Adrenal gland (tissue), 12 donors: ENCODE measurements around the gene DENND5A. TPM values are rescaled to one million over a fixed set of nuclear protein-coding genes. Genes with fewer than 3 reads are reported as not detected.

ENCODE experiments used
- DNase-seq, 7 donors: peaks; one replicate each; pipeline ENCODE4 v3.0.0-alpha.2; 2019 to 2020
- H3K27ac ChIP-seq, 5 donors: fragments of 200-600 bp; sonication (generic) in 4 of 5; 1 replicate in 3 of 5; 2 replicates in 2 of 5; pipeline versions ENCODE4 v1.5.1 to v1.8.0; 2016 to 2020; ENCODE audit warnings: mild to moderate bottlenecking in 1 of 5
- H3K27me3 ChIP-seq: fragments of 200-600 bp; 2 replicates; pipeline ENCODE4 v1.8.0; 2021
- H3K36me3 ChIP-seq, 2 donors: fragments of 200-600 bp; replicated peaks in 1 of 2; 1 replicate in 1 of 2; 2 replicates in 1 of 2; pipeline versions ENCODE4 v1.5.1 to v1.8.0; 2018 to 2022
- H3K4me1 ChIP-seq, 2 donors: fragments of 200-600 bp; replicated peaks in 1 of 2; 1 replicate in 1 of 2; 2 replicates in 1 of 2; pipeline versions ENCODE4 v1.5.1 to v1.8.0; 2018 to 2021
- H3K4me3 ChIP-seq, 4 donors: fragments of 200-600 bp; sonication (generic) in 3 of 4; one replicate each; pipeline ENCODE4 v1.5.1; 2016 to 2018
- H3K9me3 ChIP-seq, 3 donors: fragments of 200-600 bp; sonication (generic) in 1 of 3; replicated peaks in 1 of 3; 1 replicate in 2 of 3; 2 replicates in 1 of 3; pipeline versions ENCODE4 v1.5.1 to v1.8.0; 2016 to 2021
- POLR2A ChIP-seq, 2 donors: fragments of 450-650 bp; IDR thresholded peaks; one replicate each; pipeline ENCODE4 v1.6.1; 2017; ENCODE audit warnings: antibody characterized with exemption in 2 of 2, mild to moderate bottlenecking in 2 of 2, moderate library complexity in 1 of 2
- WGBS, 4 donors: extraction: QIAGEN DNeasy Blood & Tissue Kit in 2 of 4; methylation state at CpG; one replicate each; pipeline versions ENCODE4 v1.1.5 to v1.1.7; 2013 to 2017; 5-methylcytosine and 5-hydroxymethylcytosine counted together
- intact Hi-C, 2 donors: fragments of 100-400 bp; cut with DNase I; formaldehyde crosslinking; loops; one replicate each; pipeline versions ENCODE4 v1.14.1 to v1.15.0; 2022 to 2023
- polyA plus RNA-seq, 3 donors: library from polyadenylated mRNA; stranded (reverse); fragments of 200-250 nt in 2 of 3; fragments of 350-450 nt in 1 of 3; fragmentation: Illumina TruSeq in 1 of 3; extraction: RNeasy Lipid Tissue Mini Kit (QIAGEN cat#74804) in 1 of 3; gene quantifications; one replicate each; pipeline ENCODE4 v1.2.3, GENCODE V29; 2013 to 2014
- total RNA-seq, 9 donors: library from RNA; depleted of rRNA in 4 of 9; stranded (reverse); fragments of >200 nt in 4 of 9; fragments of 120-200 nt in 1 of 9; fragmentation: NEBNext Ultra II Directional in 1 of 9; extraction: Animal tissue kit (Norgen Biotek cat#: 25700) in 1 of 9; gene quantifications; one replicate each; pipeline versions ENCODE4 v1.1.0 to v1.2.4, GENCODE V29; 2013 to 2023
- TF ChIP-seq, protein P1 (sequence below), 6 experiments: fragments of 450-650 bp in 4 of 6; fragments of 200-600 bp in 2 of 6; sonication (generic) in 1 of 6; IDR thresholded peaks; 1 replicate in 5 of 6; 2 replicates in 1 of 6; pipeline versions ENCODE4 v1.5.1 to v1.8.0; 2016 to 2021; ENCODE audit warnings: antibody characterized with exemption in 6 of 6, mild to moderate bottlenecking in 2 of 6, moderate library complexity in 1 of 6
- donor health status: healthy with polysubstance abuse.
- donor health status: Bipolar disorder and iron deficiency.
- donor health status: DM: yes; HTN: yes; CAD: no.
- donor health status: DM: no; HTN: no; CAD: no.
- donor health status: DM: no; HTN: no; CAD: no.
- donor health status: DM: yes; HTN: yes; CAD: no.

The DENND5A gene
- total and polyA plus RNA-seq, 12 donors: 26.8 to 75.4 (median 62.8) TPM

DNA sequence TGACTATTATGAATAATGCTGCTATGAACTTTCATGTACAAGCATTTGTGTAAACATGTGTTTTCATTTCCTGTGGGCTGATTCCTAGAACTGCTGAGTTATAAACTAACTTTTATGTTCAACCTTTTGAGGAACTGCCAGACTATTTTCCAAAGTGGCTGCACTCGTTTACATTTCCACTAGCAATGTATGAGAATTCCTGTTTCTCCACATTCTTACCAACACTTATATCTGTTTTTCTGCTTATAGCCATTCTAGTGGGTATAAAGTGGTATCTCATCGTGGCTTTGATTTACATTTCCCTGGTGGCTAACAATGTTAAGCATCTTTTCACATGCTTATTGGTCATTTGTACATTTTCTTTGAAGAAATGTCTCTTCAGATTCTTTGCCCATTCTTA lies 138.5 kb downstream of the DENND5A start:
- H3K27ac ChIP-seq: no peak overlapping the region
- no peaks in the 10 kb centered on the region for H3K36me3 ChIP-seq
- H3K4me1 ChIP-seq: no peaks in the 10 kb centered on the region
- TF ChIP-seq, protein P1, sequence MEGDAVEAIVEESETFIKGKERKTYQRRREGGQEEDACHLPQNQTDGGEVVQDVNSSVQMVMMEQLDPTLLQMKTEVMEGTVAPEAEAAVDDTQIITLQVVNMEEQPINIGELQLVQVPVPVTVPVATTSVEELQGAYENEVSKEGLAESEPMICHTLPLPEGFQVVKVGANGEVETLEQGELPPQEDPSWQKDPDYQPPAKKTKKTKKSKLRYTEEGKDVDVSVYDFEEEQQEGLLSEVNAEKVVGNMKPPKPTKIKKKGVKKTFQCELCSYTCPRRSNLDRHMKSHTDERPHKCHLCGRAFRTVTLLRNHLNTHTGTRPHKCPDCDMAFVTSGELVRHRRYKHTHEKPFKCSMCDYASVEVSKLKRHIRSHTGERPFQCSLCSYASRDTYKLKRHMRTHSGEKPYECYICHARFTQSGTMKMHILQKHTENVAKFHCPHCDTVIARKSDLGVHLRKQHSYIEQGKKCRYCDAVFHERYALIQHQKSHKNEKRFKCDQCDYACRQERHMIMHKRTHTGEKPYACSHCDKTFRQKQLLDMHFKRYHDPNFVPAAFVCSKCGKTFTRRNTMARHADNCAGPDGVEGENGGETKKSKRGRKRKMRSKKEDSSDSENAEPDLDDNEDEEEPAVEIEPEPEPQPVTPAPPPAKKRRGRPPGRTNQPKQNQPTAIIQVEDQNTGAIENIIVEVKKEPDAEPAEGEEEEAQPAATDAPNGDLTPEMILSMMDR (IDR thresholded peaks at IDR 0.05): no peak
- TF ChIP-seq POLR2A (IDR thresholded peaks at IDR 0.05): no peak
- H3K4me3 ChIP-seq: no peak overlapping the region
- intact Hi-C loops: no loop called here
- 68 to 81% (median 73%) methylated on average over 2 of the region's 2 CpGs for WGBS, 4 donors
- no peaks in the 10 kb centered on the region for H3K27me3 ChIP-seq
- no peak for DNase-seq
- no peaks in the 10 kb centered on the region for H3K9me3 ChIP-seq

DNA sequence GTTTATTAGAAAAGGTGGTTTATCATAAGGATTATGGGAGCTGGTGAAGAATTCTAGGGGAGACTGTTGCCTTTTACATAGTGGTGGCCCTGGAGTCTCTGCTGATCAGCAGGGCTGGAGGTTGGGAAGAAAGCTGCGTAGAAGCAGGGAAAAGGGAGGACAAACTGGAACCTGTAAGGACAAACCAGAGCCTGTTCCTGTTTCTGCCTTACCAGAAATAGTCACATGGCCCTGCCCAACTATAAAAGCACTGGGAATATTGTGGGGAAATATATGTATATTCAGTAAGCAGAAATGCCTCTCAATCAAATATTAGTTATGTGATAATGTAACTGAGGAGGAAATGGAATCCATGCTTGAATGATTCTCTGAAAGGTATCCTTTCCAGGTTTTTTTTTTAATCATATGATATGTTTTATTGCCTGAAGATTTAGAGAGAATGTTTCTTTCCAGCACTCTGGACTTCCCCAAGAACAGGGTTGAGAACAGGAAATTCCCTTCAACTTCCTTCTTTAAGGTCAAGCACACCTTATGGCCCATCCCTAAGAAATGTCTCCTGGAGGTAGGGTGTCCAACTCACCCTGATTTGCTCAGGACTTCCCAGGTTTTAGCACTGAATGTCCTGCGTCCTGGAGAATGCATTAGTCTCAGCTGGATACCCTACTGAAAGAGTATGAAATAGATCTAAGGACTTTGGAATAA lies 139.8 kb downstream of the DENND5A start:
- no peak for DNase-seq
- H3K9me3 ChIP-seq: no peaks in the 10 kb centered on the region
- H3K4me1 ChIP-seq: no peaks in the 10 kb centered on the region
- intact Hi-C loops: no loop called here
- no peak overlapping the region for H3K27ac ChIP-seq
- TF ChIP-seq, protein P1 (IDR thresholded peaks at IDR 0.05): no peak
- no peak for TF ChIP-seq POLR2A (IDR thresholded peaks at IDR 0.05)
- H3K36me3 ChIP-seq: no peaks in the 10 kb centered on the region
- no peaks in the 10 kb centered on the region for H3K27me3 ChIP-seq
- WGBS, 4 donors: 87 to 90% (median 89%) methylated on average over 2 of the region's 2 CpGs
- no peak overlapping the region for H3K4me3 ChIP-seq

DNA sequence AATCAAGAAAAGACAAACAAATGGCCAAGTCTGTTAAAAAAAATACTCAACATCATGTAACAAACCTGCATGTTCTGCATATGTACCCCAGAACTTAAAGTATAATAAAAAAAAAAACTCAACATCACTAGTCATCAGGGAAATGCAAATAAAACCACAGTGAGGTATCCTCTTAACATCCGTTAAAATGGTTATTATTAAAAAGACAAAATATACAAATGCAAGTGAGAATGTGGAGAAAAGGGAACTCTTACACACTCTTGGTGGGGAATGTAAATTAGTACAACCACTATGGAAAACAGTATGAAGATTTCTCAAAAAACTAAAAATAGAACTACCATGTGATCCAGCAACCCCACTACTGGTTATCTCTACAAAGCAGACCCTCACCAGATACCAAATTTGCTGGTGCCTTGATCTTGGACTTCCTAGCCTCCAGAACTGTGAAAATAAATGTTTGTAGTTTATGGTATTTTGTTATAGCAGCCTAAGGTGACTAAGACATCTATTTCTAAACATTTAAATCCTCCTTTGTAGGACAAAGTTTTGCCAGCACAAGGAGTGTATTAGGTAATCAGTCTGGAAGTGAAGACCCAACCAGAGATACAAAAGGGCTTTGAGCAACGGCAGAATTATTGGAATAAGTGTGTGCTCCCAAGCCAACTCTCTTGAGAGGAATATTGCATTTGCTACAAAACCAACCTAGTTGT lies 141.4 kb downstream of the DENND5A start:
- Histone ChIP-seq H3K9me3 (no peaks in the 10 kb centered on the region), H3K4me1 (no peaks in the 10 kb centered on the region), H3K27me3 (no peaks in the 10 kb centered on the region), H3K36me3 (no peaks in the 10 kb centered on the region), H3K27ac (no peak overlapping the region), H3K4me3 (no peak overlapping the region)
- WGBS, 4 donors: 77 to 90% (median 85%) methylated on average over 2 of the region's 2 CpGs
- DNase-seq: no peak
- intact Hi-C loops: no loop called here
- TF ChIP-seq, protein P1 (IDR thresholded peaks at IDR 0.05): no peak

DNA sequence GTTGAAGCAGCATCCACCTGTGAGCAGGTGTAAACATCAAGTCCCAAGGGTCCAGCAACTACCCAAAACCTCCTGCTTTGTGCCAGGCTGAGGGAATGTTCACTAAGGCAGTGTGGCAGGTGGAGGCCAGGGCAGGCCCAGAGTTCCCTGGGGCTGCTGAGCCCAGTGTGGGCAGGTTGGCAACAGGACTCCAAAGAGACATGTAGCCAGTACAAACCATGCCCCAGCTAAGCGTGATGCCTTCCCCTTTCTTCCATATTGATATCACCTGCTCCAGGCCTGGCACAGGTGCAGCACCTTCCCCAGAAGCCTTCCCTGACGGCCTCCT lies 143.7 kb downstream of the DENND5A start:
- DNase-seq: no peak
- TF ChIP-seq POLR2A (IDR thresholded peaks at IDR 0.05): no peak
- TF ChIP-seq, protein P1 (IDR thresholded peaks at IDR 0.05): no peak
- no peaks in the 10 kb centered on the region for H3K9me3 ChIP-seq
- no peaks in the 10 kb centered on the region for H3K4me1 ChIP-seq
- 95 to 100% (median 98%) methylated on average over 2 of the region's 2 CpGs for WGBS, 4 donors
- no peaks in the 10 kb centered on the region for H3K27me3 ChIP-seq
- intact Hi-C loops: no loop called here
- no peak overlapping the region for H3K4me3 ChIP-seq
- no peaks in the 10 kb centered on the region for H3K36me3 ChIP-seq
- H3K27ac ChIP-seq: no peak overlapping the region
